ENCODE data around the gene SLC9C2.
"Not testable (repeated sequence)": the region's sequence is repeated elsewhere in the genome, so short reads cannot be mapped to it uniquely, and the experiment has no call there.

The SLC9C2 gene

DNA sequence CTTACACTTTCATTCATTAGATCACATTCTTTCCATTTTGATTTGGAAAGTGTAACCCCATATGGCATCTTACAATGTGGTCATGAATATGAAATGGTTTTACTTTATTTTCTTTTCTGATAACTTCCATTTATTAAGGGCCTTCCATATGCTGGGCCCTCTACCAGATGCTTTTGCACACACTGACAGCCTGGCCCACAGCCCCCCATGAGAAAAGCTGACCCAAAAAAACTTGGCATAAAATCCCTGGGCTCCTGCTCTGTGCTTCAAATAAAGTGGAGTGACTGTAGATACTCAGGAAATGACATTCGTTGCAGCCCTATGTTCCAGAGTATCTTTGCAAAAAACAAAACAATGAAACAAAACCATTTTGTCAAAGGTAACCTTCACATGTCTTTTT, 76.9 kb downstream of the SLC9C2 start:
- no peak overlapping the region for H3K4me3 ChIP-seq (replicated peaks; ENCODE audit: low read depth, low read length)
- no peak for DNase-seq (ENCODE audit: extremely low read depth, low read depth)
- TF ChIP-seq, protein P1, sequence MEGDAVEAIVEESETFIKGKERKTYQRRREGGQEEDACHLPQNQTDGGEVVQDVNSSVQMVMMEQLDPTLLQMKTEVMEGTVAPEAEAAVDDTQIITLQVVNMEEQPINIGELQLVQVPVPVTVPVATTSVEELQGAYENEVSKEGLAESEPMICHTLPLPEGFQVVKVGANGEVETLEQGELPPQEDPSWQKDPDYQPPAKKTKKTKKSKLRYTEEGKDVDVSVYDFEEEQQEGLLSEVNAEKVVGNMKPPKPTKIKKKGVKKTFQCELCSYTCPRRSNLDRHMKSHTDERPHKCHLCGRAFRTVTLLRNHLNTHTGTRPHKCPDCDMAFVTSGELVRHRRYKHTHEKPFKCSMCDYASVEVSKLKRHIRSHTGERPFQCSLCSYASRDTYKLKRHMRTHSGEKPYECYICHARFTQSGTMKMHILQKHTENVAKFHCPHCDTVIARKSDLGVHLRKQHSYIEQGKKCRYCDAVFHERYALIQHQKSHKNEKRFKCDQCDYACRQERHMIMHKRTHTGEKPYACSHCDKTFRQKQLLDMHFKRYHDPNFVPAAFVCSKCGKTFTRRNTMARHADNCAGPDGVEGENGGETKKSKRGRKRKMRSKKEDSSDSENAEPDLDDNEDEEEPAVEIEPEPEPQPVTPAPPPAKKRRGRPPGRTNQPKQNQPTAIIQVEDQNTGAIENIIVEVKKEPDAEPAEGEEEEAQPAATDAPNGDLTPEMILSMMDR (IDR thresholded peaks at IDR 0.05; ENCODE audit: low read depth, low read length, missing control alignments) = no peak

DNA sequence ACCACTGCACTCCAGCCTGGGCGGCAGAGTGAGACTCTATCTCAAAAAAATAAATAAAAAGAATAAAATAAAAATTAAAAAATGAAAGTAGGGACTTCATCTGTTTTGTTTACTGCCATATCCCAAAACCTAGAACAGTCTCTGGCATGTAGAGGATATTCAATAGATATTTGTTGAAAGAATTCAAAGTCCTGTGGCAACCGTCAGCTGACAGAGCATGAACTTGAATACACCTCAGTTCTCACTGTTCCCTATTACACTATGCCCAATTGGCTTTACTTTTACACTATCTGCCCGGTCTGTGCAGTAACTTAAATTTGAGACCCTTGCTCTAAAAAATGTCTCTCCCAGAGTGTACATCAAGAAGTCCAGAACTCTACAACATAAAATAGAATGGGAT, 79.5 kb downstream of the SLC9C2 start:
- TF ChIP-seq, protein P1 (IDR thresholded peaks at IDR 0.05; ENCODE audit: low read depth, low read length, missing control alignments) = no peak

DNA sequence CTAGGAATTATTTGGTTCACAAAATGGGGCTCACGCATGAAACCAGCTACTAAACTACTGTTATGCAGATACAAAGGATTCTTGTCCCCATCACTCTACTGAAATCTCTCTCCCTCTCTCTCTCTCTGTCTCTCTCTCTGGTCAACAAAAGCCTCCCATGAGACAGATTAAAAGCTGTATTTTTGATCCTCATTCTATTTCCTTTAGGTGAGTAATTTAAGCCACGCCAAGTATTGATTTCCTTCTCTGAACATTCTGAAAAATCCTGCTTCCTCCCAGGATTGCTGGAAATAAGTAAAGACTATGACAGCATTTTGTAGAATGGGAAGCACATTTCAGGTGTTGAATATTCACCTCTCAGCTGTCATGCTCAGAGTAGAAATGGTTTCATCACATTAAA, 82.1 kb downstream of the SLC9C2 start:
- no peak for DNase-seq (ENCODE audit: extremely low read depth, low read depth)
- no peak overlapping the region for H3K4me3 ChIP-seq (replicated peaks; ENCODE audit: low read depth, low read length)
- TF ChIP-seq, protein P1 (IDR thresholded peaks at IDR 0.05; ENCODE audit: low read depth, low read length, missing control alignments) = no peak

More for the DNA sequence above, 79.5 kb downstream of the SLC9C2 start:
- H3K4me3 ChIP-seq (replicated peaks; ENCODE audit: low read depth, low read length) = no peak overlapping the region
- DNase-seq (ENCODE audit: extremely low read depth, low read depth) = no peak

DNA sequence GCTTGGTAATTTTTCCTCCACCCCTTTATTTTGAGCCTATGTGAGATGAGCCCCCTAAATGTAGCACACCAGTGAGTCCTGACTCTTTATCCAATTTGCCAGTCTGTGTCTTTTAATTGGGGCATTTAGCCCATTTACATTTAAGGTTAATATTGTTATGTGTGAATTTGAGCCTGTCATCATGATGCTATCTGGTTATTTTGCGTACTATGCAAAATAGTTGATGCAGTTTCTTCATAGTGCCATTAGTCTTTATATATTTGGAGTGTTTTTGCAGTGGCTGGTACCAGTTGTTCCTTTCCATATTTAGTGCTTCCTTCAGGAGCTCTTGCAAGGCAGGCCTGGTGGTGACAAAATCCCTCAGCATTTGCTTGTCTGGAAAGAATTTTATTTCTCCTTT, 88.4 kb downstream of the SLC9C2 start:
- H3K4me3 ChIP-seq (replicated peaks; ENCODE audit: low read depth, low read length); DNase-seq (ENCODE audit: extremely low read depth, low read depth): not testable (repeated sequence)

DNA sequence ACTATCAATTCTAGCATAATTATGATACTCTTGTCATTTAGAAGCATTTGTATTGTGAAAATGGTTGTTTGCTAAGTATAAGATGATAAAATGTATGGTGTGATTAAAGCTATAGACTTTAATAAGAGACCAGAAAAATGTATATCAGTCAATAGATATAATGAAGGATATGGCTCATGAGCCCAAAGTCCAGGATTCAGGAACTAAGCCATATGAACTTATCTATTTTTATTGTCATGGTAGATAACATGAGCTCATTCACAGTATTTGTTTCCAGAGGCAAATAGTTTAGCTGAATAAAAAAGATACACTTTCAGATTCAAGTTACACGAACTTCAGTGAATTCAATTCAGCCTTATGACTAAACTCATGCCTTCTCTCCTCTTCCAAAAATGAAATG, 93.1 kb downstream of the SLC9C2 start:
- no peak for DNase-seq (ENCODE audit: extremely low read depth, low read depth)
- no peak overlapping the region for H3K4me3 ChIP-seq (replicated peaks; ENCODE audit: low read depth, low read length)
- TF ChIP-seq, protein P1 (IDR thresholded peaks at IDR 0.05; ENCODE audit: low read depth, low read length, missing control alignments) = no peak

DNA sequence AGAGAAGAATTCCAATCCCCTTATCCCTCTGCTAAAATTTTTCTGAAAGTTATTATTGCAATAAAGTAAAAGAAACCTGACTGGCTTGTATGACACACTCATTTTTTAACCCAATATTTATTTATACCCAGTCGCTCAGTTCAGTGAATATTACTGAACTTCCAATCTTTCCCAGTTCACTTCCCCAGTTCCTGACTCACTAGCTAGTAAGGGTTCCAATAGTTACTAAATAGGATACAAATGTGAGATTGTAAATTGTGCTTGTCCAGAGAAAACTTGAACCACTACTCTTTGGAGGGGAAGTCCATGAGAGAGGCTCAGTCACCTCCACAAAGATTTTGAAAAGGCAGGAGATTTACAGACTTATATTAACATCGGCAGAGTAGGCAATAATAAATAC, 94.3 kb downstream of the SLC9C2 start:
- no peak overlapping the region for H3K4me3 ChIP-seq (replicated peaks; ENCODE audit: low read depth, low read length)
- TF ChIP-seq, protein P1 (IDR thresholded peaks at IDR 0.05; ENCODE audit: low read depth, low read length, missing control alignments) = no peak
- no peak for DNase-seq (ENCODE audit: extremely low read depth, low read depth)

DNA sequence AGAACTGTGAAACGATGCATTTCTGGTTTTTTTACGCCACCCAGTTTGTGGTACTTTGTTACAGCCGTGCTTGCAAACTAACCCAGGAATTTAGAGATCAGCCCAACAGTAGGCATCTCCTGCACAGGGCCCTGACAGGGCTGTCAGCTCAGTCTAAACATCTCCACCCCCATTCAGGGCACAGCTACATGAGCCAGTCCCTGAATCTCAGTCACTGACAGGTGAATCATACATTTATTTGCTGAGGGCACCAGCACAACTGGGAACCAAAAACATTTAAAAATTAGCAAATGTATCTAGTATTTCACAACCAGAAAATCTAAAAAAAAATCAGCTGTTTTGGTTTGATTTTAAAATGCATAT, 95.0 kb downstream of the SLC9C2 start:
- no peak for DNase-seq (ENCODE audit: extremely low read depth, low read depth)
- TF ChIP-seq, protein P1 (IDR thresholded peaks at IDR 0.05; ENCODE audit: low read depth, low read length, missing control alignments) = no peak
- H3K4me3 ChIP-seq (replicated peaks; ENCODE audit: low read depth, low read length) = no peak overlapping the region

Data from HFF-Myc (cell line).